HL-60 (cell line): ENCODE data around the gene FAM114A2.

Source experiments
- GABPA ChIP-seq: IDR thresholded peaks from 2 replicates; pipeline ENCODE4 v1.6.1; 2012; ENCODE audit warnings: low read depth
- POLR2AphosphoS5 ChIP-seq: IDR thresholded peaks from 2 replicates; pipeline ENCODE4 v1.6.1; 2012; ENCODE audit warnings: low read depth
- SPI1 ChIP-seq: IDR thresholded peaks from 2 replicates; pipeline ENCODE4 v1.6.1; 2012; ENCODE audit warnings: low read depth, mild to moderate bottlenecking, borderline replicate concordance
- TF ChIP-seq, protein P1 (sequence below): IDR thresholded peaks from one replicate; pipeline ENCODE4 v1.5.1; 2011; ENCODE audit warnings: low read length, control low read depth, inconsistent platforms; ENCODE audit not compliant: insufficient read depth
- TF ChIP-seq, protein P2 (sequence below): IDR thresholded peaks from 2 replicates; pipeline ENCODE4 v1.6.1; 2012; ENCODE audit warnings: low read depth; ENCODE audit not compliant: insufficient replicate concordance

DNA sequence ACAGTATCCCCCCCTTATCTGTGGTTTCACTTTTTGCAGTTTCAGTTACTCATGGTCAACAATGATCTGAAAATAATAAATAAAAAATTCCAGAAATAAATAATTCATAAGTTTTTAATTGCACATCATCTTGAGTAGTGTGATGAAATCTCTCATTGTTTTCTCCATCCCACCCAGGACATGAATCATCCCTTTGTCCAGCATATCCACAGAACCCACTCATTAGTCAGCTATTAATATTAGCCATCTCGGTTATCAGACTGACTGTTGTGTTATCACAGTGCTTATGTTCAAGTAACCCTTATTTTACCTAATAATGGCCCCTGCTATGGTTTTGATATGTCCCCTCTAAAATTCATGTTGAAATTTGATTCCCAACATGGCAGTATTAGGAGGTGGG is 40.7 kb downstream of the FAM114A2 start:
- TF ChIP-seq, protein P1, sequence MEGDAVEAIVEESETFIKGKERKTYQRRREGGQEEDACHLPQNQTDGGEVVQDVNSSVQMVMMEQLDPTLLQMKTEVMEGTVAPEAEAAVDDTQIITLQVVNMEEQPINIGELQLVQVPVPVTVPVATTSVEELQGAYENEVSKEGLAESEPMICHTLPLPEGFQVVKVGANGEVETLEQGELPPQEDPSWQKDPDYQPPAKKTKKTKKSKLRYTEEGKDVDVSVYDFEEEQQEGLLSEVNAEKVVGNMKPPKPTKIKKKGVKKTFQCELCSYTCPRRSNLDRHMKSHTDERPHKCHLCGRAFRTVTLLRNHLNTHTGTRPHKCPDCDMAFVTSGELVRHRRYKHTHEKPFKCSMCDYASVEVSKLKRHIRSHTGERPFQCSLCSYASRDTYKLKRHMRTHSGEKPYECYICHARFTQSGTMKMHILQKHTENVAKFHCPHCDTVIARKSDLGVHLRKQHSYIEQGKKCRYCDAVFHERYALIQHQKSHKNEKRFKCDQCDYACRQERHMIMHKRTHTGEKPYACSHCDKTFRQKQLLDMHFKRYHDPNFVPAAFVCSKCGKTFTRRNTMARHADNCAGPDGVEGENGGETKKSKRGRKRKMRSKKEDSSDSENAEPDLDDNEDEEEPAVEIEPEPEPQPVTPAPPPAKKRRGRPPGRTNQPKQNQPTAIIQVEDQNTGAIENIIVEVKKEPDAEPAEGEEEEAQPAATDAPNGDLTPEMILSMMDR: no peak
- TF ChIP-seq GABPA: no peak
- TF ChIP-seq POLR2AphosphoS5: no peak
- TF ChIP-seq, protein P2, sequence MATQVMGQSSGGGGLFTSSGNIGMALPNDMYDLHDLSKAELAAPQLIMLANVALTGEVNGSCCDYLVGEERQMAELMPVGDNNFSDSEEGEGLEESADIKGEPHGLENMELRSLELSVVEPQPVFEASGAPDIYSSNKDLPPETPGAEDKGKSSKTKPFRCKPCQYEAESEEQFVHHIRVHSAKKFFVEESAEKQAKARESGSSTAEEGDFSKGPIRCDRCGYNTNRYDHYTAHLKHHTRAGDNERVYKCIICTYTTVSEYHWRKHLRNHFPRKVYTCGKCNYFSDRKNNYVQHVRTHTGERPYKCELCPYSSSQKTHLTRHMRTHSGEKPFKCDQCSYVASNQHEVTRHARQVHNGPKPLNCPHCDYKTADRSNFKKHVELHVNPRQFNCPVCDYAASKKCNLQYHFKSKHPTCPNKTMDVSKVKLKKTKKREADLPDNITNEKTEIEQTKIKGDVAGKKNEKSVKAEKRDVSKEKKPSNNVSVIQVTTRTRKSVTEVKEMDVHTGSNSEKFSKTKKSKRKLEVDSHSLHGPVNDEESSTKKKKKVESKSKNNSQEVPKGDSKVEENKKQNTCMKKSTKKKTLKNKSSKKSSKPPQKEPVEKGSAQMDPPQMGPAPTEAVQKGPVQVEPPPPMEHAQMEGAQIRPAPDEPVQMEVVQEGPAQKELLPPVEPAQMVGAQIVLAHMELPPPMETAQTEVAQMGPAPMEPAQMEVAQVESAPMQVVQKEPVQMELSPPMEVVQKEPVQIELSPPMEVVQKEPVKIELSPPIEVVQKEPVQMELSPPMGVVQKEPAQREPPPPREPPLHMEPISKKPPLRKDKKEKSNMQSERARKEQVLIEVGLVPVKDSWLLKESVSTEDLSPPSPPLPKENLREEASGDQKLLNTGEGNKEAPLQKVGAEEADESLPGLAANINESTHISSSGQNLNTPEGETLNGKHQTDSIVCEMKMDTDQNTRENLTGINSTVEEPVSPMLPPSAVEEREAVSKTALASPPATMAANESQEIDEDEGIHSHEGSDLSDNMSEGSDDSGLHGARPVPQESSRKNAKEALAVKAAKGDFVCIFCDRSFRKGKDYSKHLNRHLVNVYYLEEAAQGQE: no peak
- TF ChIP-seq SPI1: no peak
